Stimulated activated CD8-positive, alpha-beta memory T cell treated with anti-CD3 and anti-CD28 coated beads, Interleukin-4, amount 100 ng/mL, for 1 hour (primary cell): Measurements from ENCODE around the gene ADAMTS14.
"Not testable (repeated sequence)": the region's sequence is repeated elsewhere in the genome, so short reads cannot be mapped to it uniquely, and the experiment has no call there.

Experiments
- DNase-seq, 2 donors: peaks; one replicate each; pipeline ENCODE4 v3.0.0-alpha.2; 2020; ENCODE audit warnings: low read depth in 2 of 2, low spot score in 1 of 2

ADAMTS14 gene

GRCh38 chr10:70750156-70750703 lies 77.9 kb downstream of the ADAMTS14 start:
- DNase-seq = no peak

- no peak for DNase-seq
These were observed 79.0 kb downstream of the ADAMTS14 start for GRCh38 chr10:70751356-70751755.

DNA sequence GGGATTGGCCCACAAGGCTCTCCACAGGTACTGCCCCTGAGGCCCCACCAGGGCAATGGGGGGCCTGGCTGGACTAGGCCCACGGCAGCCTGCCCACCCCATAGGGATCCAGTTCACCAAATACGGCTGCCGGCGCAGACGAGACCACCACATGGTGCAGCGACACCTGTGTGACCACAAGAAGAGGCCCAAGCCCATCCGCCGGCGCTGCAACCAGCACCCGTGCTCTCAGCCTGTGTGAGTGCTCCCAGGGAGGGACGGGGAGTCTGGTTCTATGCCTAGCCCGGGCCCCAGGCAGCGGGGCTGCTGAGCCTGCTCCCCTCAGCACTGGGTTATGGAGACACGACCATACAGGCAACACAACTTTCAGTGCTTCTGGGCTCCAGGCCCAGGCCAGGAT lies 79.7 kb downstream of the ADAMTS14 start:
- DNase-seq = no peak

- no peak for DNase-seq
These were observed 80.3 kb downstream of the ADAMTS14 start for GRCh38 chr10:70752571-70752970.

GRCh38 chr10:70753026-70753663 lies 80.8 kb downstream of the ADAMTS14 start:
- DNase-seq = no peak

DNA sequence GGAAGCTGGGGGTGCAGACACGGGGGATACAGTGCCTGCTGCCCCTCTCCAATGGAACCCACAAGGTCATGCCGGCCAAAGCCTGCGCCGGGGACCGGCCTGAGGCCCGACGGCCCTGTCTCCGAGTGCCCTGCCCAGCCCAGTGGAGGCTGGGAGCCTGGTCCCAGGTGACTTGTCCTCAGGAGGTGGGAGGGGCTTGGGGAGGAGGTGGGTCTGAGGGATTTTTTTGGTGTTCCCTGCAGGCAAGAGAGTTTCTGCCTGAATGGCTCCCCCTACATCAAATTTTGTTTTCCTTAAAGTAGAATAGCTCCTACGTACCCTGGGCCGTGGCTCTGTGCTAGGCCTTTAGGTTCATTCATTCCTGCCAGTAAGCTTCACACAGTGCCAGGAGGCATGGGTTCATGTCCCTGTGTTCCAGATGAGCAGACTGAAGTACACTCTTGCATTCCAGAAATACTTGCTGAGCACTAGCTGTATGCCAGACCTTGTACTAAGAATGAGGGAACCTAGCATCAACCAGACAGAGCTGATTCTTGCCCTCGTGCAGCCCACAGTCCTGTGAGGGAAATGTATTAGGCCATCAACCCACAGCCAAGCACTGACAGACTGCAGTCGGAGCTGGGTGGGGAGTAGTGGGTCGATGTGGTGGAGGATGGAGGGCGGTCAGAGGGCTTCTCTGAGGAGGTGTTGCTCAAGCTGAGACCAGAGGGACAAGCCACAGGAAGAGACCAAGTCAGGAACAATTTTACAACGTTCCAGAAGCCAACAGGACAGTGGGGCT lies 81.7 kb downstream of the ADAMTS14 start:
- no peak for DNase-seq

GRCh38 chr10:70756700-70757360 lies 84.5 kb downstream of the ADAMTS14 start:
- no peak for DNase-seq

DNA sequence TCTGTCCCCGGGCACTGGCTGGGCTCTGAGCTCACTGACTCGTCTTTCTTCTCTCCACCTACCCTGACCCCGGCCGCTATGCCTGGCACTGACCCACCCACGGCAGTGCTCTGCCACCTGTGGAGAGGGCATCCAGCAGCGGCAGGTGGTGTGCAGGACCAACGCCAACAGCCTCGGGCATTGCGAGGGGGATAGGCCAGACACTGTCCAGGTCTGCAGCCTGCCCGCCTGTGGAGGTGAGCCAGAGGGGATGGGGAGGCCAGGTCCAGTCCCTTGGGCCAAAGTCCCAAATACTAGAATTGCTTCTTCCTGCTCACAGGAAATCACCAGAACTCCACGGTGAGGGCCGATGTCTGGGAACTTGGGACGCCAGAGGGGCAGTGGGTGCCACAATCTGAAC lies 85.5 kb downstream of the ADAMTS14 start:
- DNase-seq = no peak

DNA sequence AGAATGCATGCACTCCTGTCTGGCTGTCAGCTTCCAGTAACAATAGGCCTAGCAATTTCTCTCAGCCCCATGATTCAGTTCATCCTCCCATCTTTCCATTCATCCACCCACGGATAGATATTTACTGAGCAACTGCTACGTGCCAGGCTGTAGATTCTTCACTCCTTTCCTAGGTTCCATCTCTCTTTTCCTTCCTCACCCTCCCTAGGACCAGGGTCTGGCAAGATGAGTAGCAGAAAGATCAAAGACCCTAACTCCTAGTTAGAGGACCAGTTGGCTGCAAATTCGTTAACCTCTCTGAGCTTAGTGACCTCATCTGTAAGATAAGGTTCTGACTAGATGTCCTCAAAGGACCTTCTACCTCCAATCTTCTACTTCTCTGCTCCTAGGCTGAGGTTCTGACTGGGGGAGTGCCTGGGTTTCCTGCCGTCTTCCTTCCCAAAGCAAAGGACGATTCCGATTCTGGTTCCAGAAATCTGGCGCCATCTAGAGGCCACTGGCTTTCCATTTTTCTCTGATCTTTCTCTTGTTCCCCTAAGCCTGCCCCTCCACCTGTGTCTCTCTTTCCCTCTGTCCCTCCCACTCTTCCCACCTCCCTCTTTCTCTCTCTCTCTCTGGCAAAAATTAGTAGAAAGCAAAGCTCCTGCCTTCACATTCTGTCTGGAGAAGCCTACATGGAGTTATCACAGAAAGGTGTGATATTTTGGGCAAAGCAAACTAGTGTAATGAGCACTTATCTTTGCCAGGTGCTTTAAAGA lies 86.6 kb downstream of the ADAMTS14 start:
- DNase-seq = peak; percentile 28 to 38

- no peak for DNase-seq
These were observed 87.5 kb downstream of the ADAMTS14 start for GRCh38 chr10:70759781-70760180.

GRCh38 chr10:70760271-70760787 lies 88.0 kb downstream of the ADAMTS14 start:
- no peak for DNase-seq

DNA sequence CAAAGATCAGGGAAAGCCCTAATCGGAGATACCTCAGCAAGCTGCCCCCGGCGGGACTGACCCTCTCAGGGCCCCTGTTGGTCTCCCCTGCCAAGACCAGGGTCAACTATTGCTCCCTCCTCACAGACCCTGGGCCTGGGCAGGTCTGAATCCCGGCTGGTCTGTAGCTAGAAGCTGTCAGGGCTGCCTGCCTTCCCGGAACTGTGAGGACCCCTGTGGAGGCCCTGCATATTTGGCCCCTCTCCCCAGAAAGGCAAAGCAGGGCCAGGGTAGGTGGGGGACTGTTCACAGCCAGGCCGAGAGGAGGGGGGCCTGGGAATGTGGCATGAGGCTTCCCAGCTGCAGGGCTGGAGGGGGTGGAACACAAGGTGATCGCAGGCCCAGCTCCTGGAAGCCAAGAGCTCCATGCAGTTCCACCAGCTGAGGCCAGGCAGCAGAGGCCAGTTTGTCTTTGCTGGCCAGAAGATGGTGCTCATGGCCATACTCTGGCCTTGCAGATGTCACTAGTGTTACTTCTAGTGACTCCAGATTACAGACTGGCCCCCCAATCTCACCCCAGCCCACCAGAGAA lies 88.8 kb downstream of the ADAMTS14 start:
- DNase-seq = no peak

DNA sequence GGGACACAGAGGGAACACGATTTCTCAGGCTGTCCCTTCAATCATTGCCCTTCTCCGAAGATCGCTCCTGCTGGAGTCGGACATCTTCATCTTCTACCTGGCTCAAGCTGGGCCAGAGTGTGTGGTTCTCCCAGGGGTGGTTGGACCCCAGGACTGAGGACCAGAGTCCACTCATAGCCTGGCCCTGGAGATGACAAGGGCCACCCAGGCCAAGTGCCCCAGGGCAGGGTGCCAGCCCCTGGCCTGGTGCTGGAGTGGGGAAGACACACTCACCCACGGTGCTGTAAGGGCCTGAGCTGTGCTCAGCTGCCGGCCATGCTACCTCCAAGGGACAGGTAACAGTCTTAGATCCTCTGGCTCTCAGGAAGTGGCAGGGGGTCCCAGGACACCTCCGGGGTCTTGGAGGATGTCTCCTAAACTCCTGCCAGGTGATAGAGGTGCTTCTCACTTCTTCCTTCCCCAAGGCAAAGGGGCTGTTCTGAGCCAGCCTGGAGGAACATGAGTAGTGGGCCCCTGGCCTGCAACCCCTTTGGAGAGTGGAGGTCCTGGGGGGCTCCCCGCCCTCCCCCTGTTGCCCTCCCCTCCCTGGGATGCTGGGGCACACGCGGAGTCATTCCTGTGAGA lies 89.5 kb downstream of the ADAMTS14 start:
- no peak for DNase-seq

- no peak for DNase-seq
These were observed 90.3 kb downstream of the ADAMTS14 start for GRCh38 chr10:70762441-70763175.

DNA sequence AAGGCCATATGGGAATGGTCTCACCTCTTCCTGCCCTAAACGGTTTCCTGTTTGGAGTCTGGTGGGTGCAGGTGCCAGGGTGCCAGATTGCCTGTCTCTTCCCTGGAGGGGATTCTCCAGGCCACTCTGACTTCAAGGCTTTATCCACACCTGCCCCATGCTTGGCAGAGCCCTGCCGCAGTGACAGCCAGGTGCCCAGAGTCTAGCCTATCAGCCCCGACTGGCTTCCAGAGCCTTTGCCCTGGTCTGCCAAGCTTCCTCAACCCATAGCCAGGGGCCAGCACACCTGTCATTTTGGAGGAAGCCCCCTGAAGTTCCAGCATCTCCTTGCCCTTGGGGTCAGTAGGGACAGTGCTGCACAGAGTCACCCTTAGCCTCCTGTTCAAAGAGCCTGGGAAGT lies 91.3 kb downstream of the ADAMTS14 start:
- no peak for DNase-seq

DNA sequence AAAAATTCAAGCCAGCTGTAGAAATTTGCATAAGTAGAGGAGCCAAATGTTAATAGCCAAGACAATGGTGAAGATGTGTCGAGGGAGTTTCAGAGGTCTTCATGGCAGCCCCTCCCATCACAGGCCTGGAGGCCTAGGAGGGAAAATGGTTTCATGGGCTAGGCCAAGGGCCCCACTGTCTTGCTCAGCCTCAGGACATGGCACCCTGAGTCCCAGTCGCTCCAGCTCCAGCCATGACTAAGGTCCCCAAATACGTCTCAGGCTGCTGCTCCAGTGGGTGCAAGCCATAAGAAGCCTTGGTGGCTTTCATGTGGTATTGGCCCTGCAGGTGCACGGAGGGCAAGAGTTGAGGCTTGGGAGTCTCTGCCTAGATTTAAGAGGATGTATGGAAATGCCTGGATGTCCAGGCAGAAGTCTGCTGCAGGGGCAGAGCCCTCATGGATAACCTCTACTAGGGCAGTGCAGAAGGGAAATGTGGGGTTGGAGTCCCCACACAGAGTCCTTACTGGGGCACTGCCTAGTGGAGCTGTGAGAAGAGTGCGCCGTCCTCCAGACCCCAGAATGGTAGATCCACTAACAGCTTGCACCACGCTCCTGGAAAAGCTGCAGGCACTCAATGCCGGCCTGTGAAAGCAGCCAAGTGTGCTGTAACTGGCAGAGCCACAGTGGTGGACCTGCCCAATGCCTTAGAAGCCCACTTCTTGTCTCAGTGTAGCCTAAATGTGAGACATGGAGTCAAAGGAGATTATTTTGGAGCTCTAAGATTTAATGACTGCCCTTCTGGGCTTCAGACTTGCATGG lies 93.7 kb downstream of the ADAMTS14 start:
- no peak for DNase-seq

- not testable (repeated sequence) for DNase-seq
These were observed 95.8 kb downstream of the ADAMTS14 start for GRCh38 chr10:70768026-70768685.

DNA sequence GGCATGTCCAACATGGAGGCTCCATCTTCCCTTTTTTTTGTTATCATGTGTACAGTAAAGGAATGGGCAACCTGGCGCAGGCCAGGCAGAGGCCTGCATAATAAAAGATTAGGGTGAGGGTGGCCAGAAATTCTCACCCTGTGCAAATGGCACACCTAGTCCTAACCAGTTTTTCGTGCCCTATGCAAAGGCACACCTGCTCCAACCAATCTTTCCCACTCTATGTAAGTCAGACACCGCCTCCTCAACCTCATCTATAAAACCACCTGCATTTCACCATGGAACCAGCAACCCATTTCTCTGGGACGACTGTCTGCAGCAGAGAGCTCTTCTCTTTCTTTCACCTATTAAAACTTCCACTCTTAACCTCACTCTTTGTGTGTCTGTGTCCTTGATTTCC lies 96.8 kb downstream of the ADAMTS14 start:
- no peak for DNase-seq
